Epithelial cell of umbilical artery (primary cell): ENCODE data around the gene TSPAN33. TPM values are rescaled to one million over a fixed set of nuclear protein-coding genes. Genes with fewer than 3 reads are reported as not detected.

Experiments
- total RNA-seq: library from RNA; depleted of rRNA; stranded (reverse); fragments of >200 nt; gene quantifications from 2 replicates; pipeline ENCODE4 v1.2.3, GENCODE V29; 2014

Gene TSPAN33, protein sequence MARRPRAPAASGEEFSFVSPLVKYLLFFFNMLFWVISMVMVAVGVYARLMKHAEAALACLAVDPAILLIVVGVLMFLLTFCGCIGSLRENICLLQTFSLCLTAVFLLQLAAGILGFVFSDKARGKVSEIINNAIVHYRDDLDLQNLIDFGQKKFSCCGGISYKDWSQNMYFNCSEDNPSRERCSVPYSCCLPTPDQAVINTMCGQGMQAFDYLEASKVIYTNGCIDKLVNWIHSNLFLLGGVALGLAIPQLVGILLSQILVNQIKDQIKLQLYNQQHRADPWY
- total RNA-seq: 0.30 and 0.65 TPM in 2 replicates

DNA sequence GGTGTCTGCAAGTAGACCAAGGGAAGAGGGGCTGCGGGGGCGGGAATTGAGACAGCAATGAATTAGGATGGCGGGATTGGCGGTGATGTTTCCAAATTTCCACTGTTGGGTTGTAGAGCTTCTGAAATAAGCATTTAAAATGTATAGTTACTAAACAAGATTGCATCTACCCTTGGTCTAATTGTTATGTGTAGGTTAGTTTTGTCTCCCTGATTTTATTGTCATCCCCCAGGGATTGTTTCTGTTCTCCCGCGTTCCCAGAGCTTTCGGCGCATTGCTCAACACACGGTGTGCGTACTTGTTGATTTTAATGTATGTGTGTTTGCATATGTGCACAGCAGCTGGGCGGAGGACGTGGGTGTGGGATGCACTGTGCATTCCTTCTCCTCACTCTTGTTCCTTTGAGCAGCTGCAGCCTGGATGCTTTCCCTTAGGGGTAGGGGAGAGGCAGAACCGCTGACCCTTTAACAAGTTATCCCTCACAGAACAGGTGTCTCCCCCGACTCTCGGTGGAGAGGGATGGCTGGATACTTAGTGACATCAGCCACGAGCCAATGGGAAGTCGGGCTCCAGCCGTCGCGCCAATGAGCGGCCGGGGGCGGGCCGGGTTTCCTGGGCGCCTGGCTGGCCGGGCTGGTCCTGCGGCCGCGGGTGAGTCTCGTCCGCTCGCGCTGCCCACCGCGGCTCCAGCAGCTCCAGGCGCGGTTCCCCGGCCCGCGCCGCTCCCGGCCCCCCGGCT is at the start of gene TSPAN33:
TSS of gene TSPAN33 (plus strand) at position 613 of the 739 bp plus-strand sequence. CDS start 274 bp downstream, outside the sequence.

DNA sequence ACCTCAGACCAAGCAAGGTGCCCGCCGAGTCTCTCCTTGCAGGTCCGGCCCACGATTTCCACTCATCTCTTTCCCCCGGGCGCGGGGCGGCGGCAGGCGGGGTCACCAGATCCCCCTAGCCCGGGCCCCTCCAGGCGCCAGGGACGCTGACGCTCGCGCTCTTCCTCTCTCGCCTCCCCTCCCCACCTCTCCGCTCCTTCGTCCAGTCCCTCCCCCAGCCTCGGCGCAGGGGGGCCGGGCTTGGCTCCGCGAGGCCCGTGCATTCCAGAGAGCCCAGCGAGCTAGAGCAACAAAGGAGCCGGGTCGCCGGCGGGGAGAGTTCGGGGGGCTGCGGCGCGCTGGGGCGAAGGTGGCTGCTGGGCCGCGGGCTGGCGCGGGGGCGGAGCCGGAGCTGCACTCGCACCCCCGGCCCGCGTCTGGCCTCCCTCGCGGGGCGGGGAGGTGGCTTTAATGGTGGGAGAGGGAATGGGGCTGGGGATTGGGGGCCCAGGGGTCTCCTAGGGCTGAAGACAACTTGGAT is 43.9 kb downstream of the TSPAN33 start, which contains the start of gene SMO:
TSS of gene SMO (plus strand) at position 262 of the 520 bp plus-strand sequence. CDS start 519 bp downstream, outside the sequence.

Other genes starting within 250 kb of the TSPAN33 start
- under 0.01 TPM in 1 of 2 replicates, not detected in the other for gene KCP, start 234.0 kb upstream of the TSPAN33 start, total RNA-seq
- gene IRF5, start 206.8 kb upstream of the TSPAN33 start, total RNA-seq: 0.32 and 1.7 TPM in 2 replicates
- gene TNPO3, start 89.6 kb upstream of the TSPAN33 start, total RNA-seq: 64.3 and 67.9 TPM in 2 replicates
- 6.5 and 9.4 TPM in 2 replicates for gene SMO, start 43.9 kb downstream of the TSPAN33 start, total RNA-seq
- 7.5 and 13.2 TPM in 2 replicates for gene AHCYL2, start 80.3 kb downstream of the TSPAN33 start, total RNA-seq